Loucy (cell line): ENCODE data around the gene KRT14.

Experiments used
- H2AFZ ChIP-seq: fragments of 200-600 bp; sonication (generic); 2 replicates; pipeline ENCODE4 v1.6.0; 2016; ENCODE audit warnings: antibody characterized with exemption, mild to moderate bottlenecking, low read length, moderate library complexity
- H3F3A ChIP-seq: fragments of 200-600 bp; 2 replicates; pipeline ENCODE4 v1.6.0; 2016; ENCODE audit warnings: antibody characterized with exemption, low read depth, mild to moderate bottlenecking
- H3K27me3 ChIP-seq: fragments of 200-600 bp; sonication (generic); 2 replicates; pipeline ENCODE4 v1.6.1; 2014; ENCODE audit warnings: low read length, mild to moderate bottlenecking; ENCODE audit not compliant: insufficient read depth, poor library complexity, severe bottlenecking
- H3K36me3 ChIP-seq: fragments of 200-600 bp; sonication (generic); 2 replicates; pipeline ENCODE4 v1.6.1; 2016; ENCODE audit warnings: low read length; ENCODE audit not compliant: insufficient read depth
- H3K4me1 ChIP-seq: fragments of 200-600 bp; sonication (generic); 2 replicates; pipeline ENCODE4 v1.5.1; 2014; ENCODE audit warnings: low read length, mild to moderate bottlenecking; ENCODE audit not compliant: insufficient read depth, poor library complexity, severe bottlenecking
- H3K4me2 ChIP-seq: fragments of 200-600 bp; sonication (generic); 2 replicates; pipeline ENCODE4 v1.6.0; 2014; ENCODE audit warnings: antibody characterized with exemption, low read length, low read depth, mild to moderate bottlenecking; ENCODE audit not compliant: poor library complexity, severe bottlenecking
- H3K4me3 ChIP-seq: fragments of 200-600 bp; sonication (generic); 2 replicates; pipeline ENCODE4 v1.5.1; 2014; ENCODE audit warnings: low read length, mild to moderate bottlenecking, mixed read lengths; ENCODE audit not compliant: poor library complexity, severe bottlenecking
- H3K79me2 ChIP-seq: fragments of 200-600 bp; sonication (generic); 2 replicates; pipeline ENCODE4 v1.6.1; 2014; ENCODE audit warnings: low read length; ENCODE audit not compliant: insufficient read depth
- H3K9ac ChIP-seq: fragments of 200-600 bp; sonication (generic); 2 replicates; pipeline ENCODE4 v1.6.0; 2014; ENCODE audit warnings: mild to moderate bottlenecking, low read depth, low read length, moderate library complexity; ENCODE audit not compliant: poor library complexity, severe bottlenecking
- H3K9me2 ChIP-seq: fragments of 200-600 bp; sonication (generic); replicated peaks from 2 replicates; pipeline ENCODE4 v1.6.1; 2016; ENCODE audit warnings: low read depth, low read length, mixed read lengths
- H3K9me3 ChIP-seq: fragments of 200-600 bp; sonication (generic); 2 replicates; pipeline ENCODE4 v1.6.1; 2014; ENCODE audit warnings: mild to moderate bottlenecking, antibody characterized with exemption, low read length, low read depth; ENCODE audit not compliant: insufficient read depth
- H4K20me1 ChIP-seq: fragments of 200-600 bp; sonication (generic); 2 replicates; pipeline ENCODE4 v1.6.0; 2014; ENCODE audit warnings: antibody characterized with exemption, low read length, mild to moderate bottlenecking; ENCODE audit not compliant: insufficient read depth, poor library complexity, severe bottlenecking
- EZH2phosphoT487 ChIP-seq: fragments of 200-600 bp; IDR thresholded peaks from 2 replicates; pipeline ENCODE4 v1.6.1; 2018; ENCODE audit warnings: antibody characterized with exemption, mild to moderate bottlenecking, moderate library complexity, borderline replicate concordance
- TF ChIP-seq, protein P1 (sequence below): fragments of 200-600 bp; sonication (generic); conservative IDR thresholded peaks from 2 replicates; pipeline ENCODE4 v1.5.1; 2014; ENCODE audit warnings: mild to moderate bottlenecking, antibody characterized with exemption, low read length

Gene KRT14

DNA sequence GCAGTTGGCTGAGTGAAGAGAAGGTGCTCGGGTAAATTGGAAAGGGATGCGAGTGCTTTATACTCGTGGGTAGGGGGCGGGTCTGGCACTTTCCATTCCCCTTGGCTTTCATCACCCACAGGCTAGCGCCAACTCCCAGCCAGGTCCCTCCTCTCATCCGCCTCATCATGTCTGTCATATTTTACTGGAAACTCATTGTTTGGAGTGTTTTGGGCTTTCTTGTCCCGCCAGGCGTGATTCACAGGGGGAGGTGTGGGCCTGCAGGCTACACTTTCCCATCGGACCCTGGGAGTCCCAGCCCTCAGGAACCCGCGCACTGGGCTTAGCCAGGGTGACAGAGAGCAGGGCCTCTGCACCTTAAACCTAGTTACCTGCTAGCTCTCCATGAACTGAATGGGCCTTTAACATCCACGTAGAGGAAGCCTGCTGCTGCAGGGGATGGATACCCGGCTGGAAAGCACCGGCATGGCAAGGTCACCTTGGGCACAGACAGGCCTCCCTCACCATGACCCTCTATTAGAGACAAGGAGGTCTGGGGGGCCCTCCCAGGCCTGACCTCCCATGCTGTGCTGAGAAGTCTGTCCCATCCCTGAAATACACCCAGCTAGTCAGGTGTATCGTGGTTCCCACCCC, at the start of gene KRT14:
Gene KRT14, minus strand, starts transcription at position 33 of the 633 bp plus-strand sequence. CDS start 61 bp downstream, outside the sequence.
- H2AFZ ChIP-seq, result no peak within 1 kb of the TSS
- H3K4me2 ChIP-seq, result no peak within 1 kb of the TSS
- no peak within 1 kb of the TSS for H3K4me3 ChIP-seq
- no peaks in the 10 kb centered on the region for H3K36me3 ChIP-seq
- no peaks in the 10 kb centered on the region for H3K27me3 ChIP-seq
- H3K79me2 ChIP-seq, result no peaks in the 10 kb centered on the region
- no peaks in the 10 kb centered on the region for H4K20me1 ChIP-seq
- no peaks in the 10 kb centered on the region for H3F3A ChIP-seq
- H3K9me2 ChIP-seq, result no peaks in the 10 kb centered on the region
- TF ChIP-seq EZH2phosphoT487, result no peak
- TF ChIP-seq, protein P1, sequence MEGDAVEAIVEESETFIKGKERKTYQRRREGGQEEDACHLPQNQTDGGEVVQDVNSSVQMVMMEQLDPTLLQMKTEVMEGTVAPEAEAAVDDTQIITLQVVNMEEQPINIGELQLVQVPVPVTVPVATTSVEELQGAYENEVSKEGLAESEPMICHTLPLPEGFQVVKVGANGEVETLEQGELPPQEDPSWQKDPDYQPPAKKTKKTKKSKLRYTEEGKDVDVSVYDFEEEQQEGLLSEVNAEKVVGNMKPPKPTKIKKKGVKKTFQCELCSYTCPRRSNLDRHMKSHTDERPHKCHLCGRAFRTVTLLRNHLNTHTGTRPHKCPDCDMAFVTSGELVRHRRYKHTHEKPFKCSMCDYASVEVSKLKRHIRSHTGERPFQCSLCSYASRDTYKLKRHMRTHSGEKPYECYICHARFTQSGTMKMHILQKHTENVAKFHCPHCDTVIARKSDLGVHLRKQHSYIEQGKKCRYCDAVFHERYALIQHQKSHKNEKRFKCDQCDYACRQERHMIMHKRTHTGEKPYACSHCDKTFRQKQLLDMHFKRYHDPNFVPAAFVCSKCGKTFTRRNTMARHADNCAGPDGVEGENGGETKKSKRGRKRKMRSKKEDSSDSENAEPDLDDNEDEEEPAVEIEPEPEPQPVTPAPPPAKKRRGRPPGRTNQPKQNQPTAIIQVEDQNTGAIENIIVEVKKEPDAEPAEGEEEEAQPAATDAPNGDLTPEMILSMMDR, result no peak
- no peak within 1 kb of the TSS for H3K9ac ChIP-seq
- H3K9me3 ChIP-seq, result no peaks in the 10 kb centered on the region
- no peaks in the 10 kb centered on the region for H3K4me1 ChIP-seq

DNA sequence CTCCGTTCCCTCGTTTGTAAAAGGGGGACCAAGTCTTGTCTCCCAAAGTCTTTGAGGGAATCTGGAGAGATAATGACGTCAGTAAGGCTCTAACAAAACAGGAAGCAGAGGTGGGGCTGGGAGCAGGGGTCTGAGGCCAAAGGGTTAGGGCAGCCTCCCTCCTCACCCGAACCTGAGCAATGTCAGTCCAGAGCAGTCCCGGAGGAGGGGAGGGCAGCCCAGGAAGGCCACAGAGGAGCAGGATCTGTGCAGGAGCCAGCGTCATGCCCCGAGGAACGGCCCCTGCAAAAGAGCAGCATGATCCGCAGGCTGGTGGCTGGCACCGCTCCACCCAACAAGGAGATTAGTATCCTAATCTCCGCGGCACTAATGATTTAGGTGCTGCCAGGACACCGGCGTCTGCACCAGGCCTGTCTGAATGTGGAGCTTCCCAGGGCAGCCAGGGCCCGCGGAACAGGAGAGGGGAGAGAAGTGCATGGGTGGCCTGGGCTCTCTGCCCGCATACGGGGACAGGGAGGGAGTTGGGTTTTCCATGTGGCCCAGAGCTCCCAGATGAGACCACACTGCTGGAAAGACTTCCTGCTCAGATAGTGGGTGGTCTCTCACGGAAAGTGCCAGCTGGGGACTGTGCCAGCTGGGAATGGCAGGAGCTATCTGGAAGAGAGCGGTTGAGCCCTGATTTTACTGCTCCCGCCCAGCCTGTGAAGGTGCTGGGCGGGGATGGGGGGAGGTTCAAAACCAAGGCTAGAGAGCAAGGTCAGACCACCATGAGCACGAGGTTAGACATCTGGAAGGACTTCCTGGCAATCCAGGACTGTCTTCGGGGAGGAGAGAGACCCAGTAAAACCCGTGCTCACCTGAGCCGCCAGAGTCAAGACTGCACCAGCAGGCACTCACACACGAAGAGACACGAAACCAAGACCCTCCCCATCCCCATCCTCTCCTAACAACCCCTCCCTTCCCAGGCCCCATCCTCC, 48.7 kb upstream of the KRT14 start:
- Histone ChIP-seq H3K9me2 (no peaks in the 10 kb centered on the region), H4K20me1 (no peaks in the 10 kb centered on the region), H3F3A (no peaks in the 10 kb centered on the region), H3K4me1 (no peaks in the 10 kb centered on the region), H3K9me3 (no peaks in the 10 kb centered on the region), H3K36me3 (no peaks in the 10 kb centered on the region), H3K4me2 (no peak overlapping the region), H2AFZ (no peak overlapping the region), H3K4me3 (no peak overlapping the region), H3K79me2 (no peaks in the 10 kb centered on the region), H3K9ac (no peak overlapping the region), H3K27me3 (no peaks in the 10 kb centered on the region)
- TF ChIP-seq EZH2phosphoT487, result no peak
- TF ChIP-seq, protein P1, result no peak

DNA sequence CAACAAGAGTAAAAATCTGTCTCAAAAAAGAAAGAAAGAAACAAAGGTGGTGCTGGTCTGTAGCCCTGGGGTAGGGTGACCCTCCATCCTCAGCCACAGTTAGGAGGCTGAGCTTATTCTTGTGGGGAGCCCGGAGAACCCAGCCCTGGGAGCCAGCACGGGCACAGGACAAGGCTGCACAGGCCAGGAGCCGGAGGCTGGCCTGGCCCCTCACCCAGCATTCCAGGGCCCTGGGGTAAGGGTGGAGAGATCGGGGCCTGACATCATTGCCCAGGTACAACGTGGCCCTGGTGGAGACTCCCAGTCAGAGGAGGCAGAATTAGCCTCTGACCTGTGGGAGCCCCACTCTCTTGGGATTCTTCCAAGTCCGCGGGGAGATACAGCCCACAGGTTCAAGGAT, 47.9 kb upstream of the KRT14 start:
- no peak overlapping the region for H2AFZ ChIP-seq
- no peaks in the 10 kb centered on the region for H3K4me1 ChIP-seq
- no peaks in the 10 kb centered on the region for H3K9me2 ChIP-seq
- H3K9me3 ChIP-seq, result no peaks in the 10 kb centered on the region
- H3K27me3 ChIP-seq, result no peaks in the 10 kb centered on the region
- H3K36me3 ChIP-seq, result no peaks in the 10 kb centered on the region
- no peak overlapping the region for H3K4me3 ChIP-seq
- no peak for TF ChIP-seq EZH2phosphoT487
- TF ChIP-seq, protein P1, result no peak
- no peaks in the 10 kb centered on the region for H3K79me2 ChIP-seq
- no peaks in the 10 kb centered on the region for H3F3A ChIP-seq
- H3K4me2 ChIP-seq, result no peak overlapping the region
- H4K20me1 ChIP-seq, result no peaks in the 10 kb centered on the region
- no peak overlapping the region for H3K9ac ChIP-seq
